ENCODE data around the gene TMPRSS11D. TPM values are rescaled to one million over a fixed set of nuclear protein-coding genes. Genes with fewer than 3 reads are reported as not detected.

TMPRSS11D gene
- total and polyA plus RNA-seq, 2 of the 4 experiments (the other 2 are of a cell fraction): not detected

DNA sequence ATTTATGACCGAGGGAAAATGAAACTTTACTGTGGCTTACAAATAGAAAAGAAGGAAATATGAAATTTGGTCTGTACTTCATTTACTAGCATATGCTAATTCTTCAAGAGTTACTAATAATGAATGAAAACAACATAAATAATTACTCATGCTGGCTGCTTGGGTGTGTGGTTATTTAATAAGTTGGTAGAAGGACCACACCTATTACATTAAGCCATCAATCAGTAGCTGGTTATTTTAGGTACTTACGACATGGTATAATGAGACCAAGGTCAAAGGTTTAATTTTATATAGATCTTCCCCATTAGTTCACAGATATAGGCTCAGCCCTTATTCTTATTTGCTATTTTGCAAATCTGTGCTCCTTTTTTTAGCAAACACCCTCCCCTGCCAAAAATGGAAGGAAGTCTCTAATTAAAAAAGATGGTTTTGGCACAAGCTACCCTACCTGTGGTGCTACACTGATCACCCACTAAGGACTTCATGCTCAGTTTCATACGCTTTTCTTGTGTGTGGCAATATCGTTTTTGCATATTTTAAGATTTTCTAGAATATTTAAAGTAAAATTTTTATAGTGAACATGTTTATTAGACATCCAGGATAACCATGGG, 14.1 kb downstream of the TMPRSS11D start:
- H2AK9ac ChIP-seq (replicated peaks; ENCODE audit: low read depth, low read length, poor library complexity): no peak overlapping the region
- H3K9ac ChIP-seq (ENCODE audit: low read depth, low read length): no peak overlapping the region

More for the DNA sequence above, 14.1 kb downstream of the TMPRSS11D start:
- Histone ChIP-seq H3K79me1 (ENCODE audit: low read depth in 1 of 2, low read length in 2 of 2) (no peaks in the 10 kb centered on the region), H2AK5ac (ENCODE audit: low read depth, low read length) (no peak overlapping the region), H2BK5ac (ENCODE audit: low read depth, low read length, poor library complexity, severe bottlenecking) (no peak overlapping the region), H2BK15ac (ENCODE audit: low read depth, low read length) (no peak overlapping the region), H3K27me3 (ENCODE audit: control insufficient read depth, insufficient read depth, low read length) (no peaks in the 10 kb centered on the region), H3K23ac (ENCODE audit: low read depth, low read length) (no peak overlapping the region), H3K4me1 (ENCODE audit: control insufficient read depth, insufficient read depth, low read length) (no peaks in the 10 kb centered on the region), H2BK20ac (ENCODE audit: low read depth, low read length) (no peak overlapping the region), H3K14ac (replicated peaks; ENCODE audit: low read depth, low read length) (no peak overlapping the region), H4K5ac (ENCODE audit: low read depth, low read length) (no peak overlapping the region), H4K20me1 (ENCODE audit: insufficient read depth, low read length) (no peaks in the 10 kb centered on the region), H4K8ac (ENCODE audit: low read depth in 2 of 2, low read length in 2 of 2) (no peak overlapping the region), H3K18ac (ENCODE audit: low read depth, low read length) (no peak overlapping the region), H3K56ac (ENCODE audit: extremely low read depth, insufficient read depth, low read length) (no peak overlapping the region), H3K9me1 (ENCODE audit: insufficient read depth, low read length) (no peaks in the 10 kb centered on the region), H3K4me2 (ENCODE audit: low read depth, low read length) (no peak overlapping the region), H2AFZ (replicated peaks; ENCODE audit: low read length, poor library complexity) (no peak overlapping the region), H3K4ac (ENCODE audit: low read depth, low read length) (no peak overlapping the region), H2BK120ac (ENCODE audit: low read depth, low read length) (no peak overlapping the region), H4K91ac (ENCODE audit: insufficient read depth, low read depth, low read length) (no peak overlapping the region), H3K4me3 (ENCODE audit: insufficient read depth, low read depth, low read length) (no peak overlapping the region), H3K27ac (ENCODE audit: insufficient read depth, low read length) (no peak overlapping the region), H3K9me3 (ENCODE audit: control insufficient read depth, insufficient read depth, low read length) (no peaks in the 10 kb centered on the region), H3K36me3 (ENCODE audit: control insufficient read depth, insufficient read depth, low read length) (no peaks in the 10 kb centered on the region)
- TF ChIP-seq RAD21 (IDR thresholded peaks at IDR 0.05; ENCODE audit: low read length) (no peak), NFE2L2 (IDR thresholded peaks at IDR 0.05; ENCODE audit: low read depth, low read length) (no peak), BHLHE40 (IDR thresholded peaks at IDR 0.05; ENCODE audit: low read depth, low read length) (no peak), CEBPB (IDR thresholded peaks at IDR 0.05; ENCODE audit: low read depth, low read length) (no peak), RCOR1 (IDR thresholded peaks at IDR 0.05; ENCODE audit: insufficient replicate concordance, low read length) (no peak), CHD1 (IDR thresholded peaks at IDR 0.05; ENCODE audit: low read depth, low read length) (no peak), MAFK (IDR thresholded peaks at IDR 0.05; ENCODE audit: low read depth, low read length) (no peak), POLR2A (IDR thresholded peaks at IDR 0.05; ENCODE audit: low read depth, low read length) (no peak), RFX5 (IDR thresholded peaks at IDR 0.05; ENCODE audit: low read depth, low read length) (no peak), MAZ (IDR thresholded peaks at IDR 0.05; ENCODE audit: borderline replicate concordance, low read depth, low read length) (no peak), SMC3 (IDR thresholded peaks at IDR 0.05; ENCODE audit: low read depth, low read length) (no peak)
- TF ChIP-seq, protein P1, sequence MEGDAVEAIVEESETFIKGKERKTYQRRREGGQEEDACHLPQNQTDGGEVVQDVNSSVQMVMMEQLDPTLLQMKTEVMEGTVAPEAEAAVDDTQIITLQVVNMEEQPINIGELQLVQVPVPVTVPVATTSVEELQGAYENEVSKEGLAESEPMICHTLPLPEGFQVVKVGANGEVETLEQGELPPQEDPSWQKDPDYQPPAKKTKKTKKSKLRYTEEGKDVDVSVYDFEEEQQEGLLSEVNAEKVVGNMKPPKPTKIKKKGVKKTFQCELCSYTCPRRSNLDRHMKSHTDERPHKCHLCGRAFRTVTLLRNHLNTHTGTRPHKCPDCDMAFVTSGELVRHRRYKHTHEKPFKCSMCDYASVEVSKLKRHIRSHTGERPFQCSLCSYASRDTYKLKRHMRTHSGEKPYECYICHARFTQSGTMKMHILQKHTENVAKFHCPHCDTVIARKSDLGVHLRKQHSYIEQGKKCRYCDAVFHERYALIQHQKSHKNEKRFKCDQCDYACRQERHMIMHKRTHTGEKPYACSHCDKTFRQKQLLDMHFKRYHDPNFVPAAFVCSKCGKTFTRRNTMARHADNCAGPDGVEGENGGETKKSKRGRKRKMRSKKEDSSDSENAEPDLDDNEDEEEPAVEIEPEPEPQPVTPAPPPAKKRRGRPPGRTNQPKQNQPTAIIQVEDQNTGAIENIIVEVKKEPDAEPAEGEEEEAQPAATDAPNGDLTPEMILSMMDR (conservative IDR thresholded peaks at IDR 0.05; ENCODE audit: low read depth, low read length): no peak
- TF ChIP-seq, protein P2, sequence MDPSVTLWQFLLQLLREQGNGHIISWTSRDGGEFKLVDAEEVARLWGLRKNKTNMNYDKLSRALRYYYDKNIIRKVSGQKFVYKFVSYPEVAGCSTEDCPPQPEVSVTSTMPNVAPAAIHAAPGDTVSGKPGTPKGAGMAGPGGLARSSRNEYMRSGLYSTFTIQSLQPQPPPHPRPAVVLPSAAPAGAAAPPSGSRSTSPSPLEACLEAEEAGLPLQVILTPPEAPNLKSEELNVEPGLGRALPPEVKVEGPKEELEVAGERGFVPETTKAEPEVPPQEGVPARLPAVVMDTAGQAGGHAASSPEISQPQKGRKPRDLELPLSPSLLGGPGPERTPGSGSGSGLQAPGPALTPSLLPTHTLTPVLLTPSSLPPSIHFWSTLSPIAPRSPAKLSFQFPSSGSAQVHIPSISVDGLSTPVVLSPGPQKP (IDR thresholded peaks at IDR 0.05; ENCODE audit: borderline replicate concordance, low read depth, low read length): no peak
- TF ChIP-seq, protein P3, sequence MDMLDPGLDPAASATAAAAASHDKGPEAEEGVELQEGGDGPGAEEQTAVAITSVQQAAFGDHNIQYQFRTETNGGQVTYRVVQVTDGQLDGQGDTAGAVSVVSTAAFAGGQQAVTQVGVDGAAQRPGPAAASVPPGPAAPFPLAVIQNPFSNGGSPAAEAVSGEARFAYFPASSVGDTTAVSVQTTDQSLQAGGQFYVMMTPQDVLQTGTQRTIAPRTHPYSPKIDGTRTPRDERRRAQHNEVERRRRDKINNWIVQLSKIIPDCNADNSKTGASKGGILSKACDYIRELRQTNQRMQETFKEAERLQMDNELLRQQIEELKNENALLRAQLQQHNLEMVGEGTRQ (IDR thresholded peaks at IDR 0.05; ENCODE audit: low read depth, low read length): no peak
- dilution Hi-C loops (cut with HindIII; ENCODE audit: low sequenced_read_pairs, unreplicated experiment) (no loop called here), in situ Hi-C loops (cut with MboI; ENCODE audit: low sequenced_read_pairs) (loop anchor here (5.0 to 10.0 kb wide), 2 partner anchors 38 to 305 kb away; no protein-coding TSS in a partner anchor), intact Hi-C loops (cut with micrococcal nuclease) (loop anchor here (2.0 kb wide), 1 partner anchor 117 kb away; no protein-coding TSS in a partner anchor)
- ATAC-seq (ENCODE audit: low read depth) (no peak), DNase-seq (no peak)
- BruUV-seq (replicated peaks): no TSS peak
- WGBS, 2 experiments (ENCODE audit: extremely low coverage in 2 of 2, insufficient read length in 1 of 2): no CpG with 5 or more reads among the region's 4 CpGs
- ChIA-PET POLR2A (ENCODE audit: unreplicated experiment) (no interaction called here), CTCF (no interaction called here)
